Endothelial cell of umbilical vein (primary cell): ENCODE measurements around the gene TOX2. TPM values are rescaled to one million over a fixed set of nuclear protein-coding genes. Genes with fewer than 3 reads are reported as not detected.
A peak's percentile ranks its signal among the peaks of the same experiment; 100 is the strongest.

Experiments used
- BruUV-seq: library from RNA; stranded (reverse); fragments of 400-500 nt; replicated peaks from 2 replicates; lab custom pipeline; 2021; lab: Mats Ljungman, UMichigan
- CTCF ChIA-PET: fragments of 300-600, 350-600 bp; sonication (Branson Sonifier 250); formaldehyde crosslinking; loops from one replicate; lab custom pipeline; 2021; ENCODE audit warnings: antibody characterized with exemption, inconsistent platforms; lab: Charles Lee
- POLR2A ChIA-PET: fragments of 300-600, 350-600 bp; sonication (Branson Sonifier 250); formaldehyde crosslinking; loops from one replicate; lab custom pipeline; 2021; ENCODE audit warnings: antibody characterized with exemption, inconsistent platforms; lab: Charles Lee
- DNase-seq: peaks from one replicate; pipeline ENCODE4 v3.0.0-alpha.2; 2011; ENCODE audit warnings: low read depth, low spot score
- FAIRE-seq: peaks from 2 replicates; lab custom pipeline; 2011; peaks lifted over from hg19 to GRCh38; lab: Jason Lieb, UNC
- H2AFZ ChIP-seq: 2 replicates; pipeline ENCODE4 v1.6.0; 2012; ENCODE audit warnings: low read depth, low read length, control low read depth, inconsistent platforms
- H3K27ac ChIP-seq: 2 replicates; pipeline ENCODE4 v1.5.1; 2011; ENCODE audit warnings: low read depth, mild to moderate bottlenecking, control low read depth, low read length, moderate library complexity; ENCODE audit not compliant: insufficient read depth
- H3K27me3 ChIP-seq, 2 experiments: 2 replicates each; pipeline versions ENCODE4 v1.6.0 to v1.6.1; 2011; ENCODE audit warnings: low read length in 2 of 2, mixed read lengths in 1 of 2; ENCODE audit not compliant: control insufficient read depth in 2 of 2, insufficient read depth in 2 of 2
- H3K36me3 ChIP-seq, 2 experiments: 2 replicates in 1 of 2; 3 replicates in 1 of 2; pipeline ENCODE4 v1.5.1; 2011; ENCODE audit warnings: low read length in 2 of 2, mild to moderate bottlenecking in 1 of 2, moderate library complexity in 1 of 2; ENCODE audit not compliant: control insufficient read depth in 2 of 2, insufficient read depth in 2 of 2; ENCODE audit errors: extremely low read depth in 1 of 2
- H3K4me1 ChIP-seq: 3 replicates; pipeline ENCODE4 v1.5.1; 2011; ENCODE audit warnings: mild to moderate bottlenecking, low read length; ENCODE audit not compliant: control insufficient read depth, insufficient read depth; ENCODE audit errors: extremely low read depth
- H3K4me2 ChIP-seq: 2 replicates; pipeline ENCODE4 v1.6.1; 2011; ENCODE audit warnings: low read length, control low read depth, mixed read lengths; ENCODE audit not compliant: insufficient read depth
- H3K4me3 ChIP-seq, 3 experiments: fragments of 200-600 bp in 1 of 3; sonication (generic), shearing (Covaris generic) in 1 of 3; replicated peaks in 1 of 3; 2 replicates each; pipeline ENCODE4 v1.5.1; 2011 to 2016; ENCODE audit warnings: control low read depth in 3 of 3, low read length in 3 of 3, mild to moderate bottlenecking in 2 of 3, inconsistent platforms in 1 of 3, low read depth in 1 of 3, moderate library complexity in 1 of 3; ENCODE audit not compliant: insufficient read depth in 1 of 3
- H3K79me2 ChIP-seq: 2 replicates; pipeline ENCODE4 v1.6.0; 2012; ENCODE audit warnings: low read length, inconsistent platforms; ENCODE audit not compliant: control insufficient read depth, insufficient read depth
- H3K9ac ChIP-seq: replicated peaks from 2 replicates; pipeline ENCODE3; 2011; ENCODE audit warnings: low read length, control low read depth; ENCODE audit not compliant: insufficient read depth; ENCODE audit errors: extremely low read depth
- H3K9me1 ChIP-seq: replicated peaks from 3 replicates; pipeline ENCODE4 v1.6.0; 2011; ENCODE audit warnings: mild to moderate bottlenecking, low read length; ENCODE audit not compliant: control insufficient read depth, insufficient read depth; ENCODE audit errors: extremely low read depth
- H3K9me3 ChIP-seq: replicated peaks from 2 replicates; pipeline ENCODE4 v1.5.1; 2012; ENCODE audit warnings: low read length, inconsistent platforms; ENCODE audit not compliant: control insufficient read depth, insufficient read depth
- H4K20me1 ChIP-seq: replicated peaks from 2 replicates; pipeline ENCODE3; 2011; ENCODE audit warnings: mild to moderate bottlenecking, low read length; ENCODE audit not compliant: control insufficient read depth, insufficient read depth; ENCODE audit errors: extremely low read depth
- EZH2 ChIP-seq: IDR thresholded peaks from 2 replicates; pipeline ENCODE4 v1.6.1; 2012; ENCODE audit warnings: borderline replicate concordance, low read depth, mild to moderate bottlenecking, moderate library complexity, low read length, inconsistent platforms; ENCODE audit not compliant: severe bottlenecking
- FOS ChIP-seq: IDR thresholded peaks from 2 replicates; pipeline ENCODE4 v1.6.1; 2011; ENCODE audit warnings: mild to moderate bottlenecking, low read length, moderate library complexity, borderline replicate concordance; ENCODE audit not compliant: insufficient read depth
- GATA2 ChIP-seq: IDR thresholded peaks from 2 replicates; pipeline ENCODE4 v1.7.0; 2011; ENCODE audit warnings: low read depth, mild to moderate bottlenecking, moderate library complexity, mixed read lengths, low read length; ENCODE audit not compliant: insufficient read length, insufficient read depth
- JUN ChIP-seq: IDR thresholded peaks from 2 replicates; pipeline ENCODE4 v1.6.1; 2011; ENCODE audit warnings: borderline replicate concordance, low read depth; ENCODE audit not compliant: insufficient read length, insufficient read depth
- MYC ChIP-seq: IDR thresholded peaks from one replicate; pipeline ENCODE4 v1.6.1; 2011; ENCODE audit warnings: mild to moderate bottlenecking, low read depth, low read length
- POLR2A ChIP-seq: IDR thresholded peaks from 2 replicates; pipeline ENCODE4 v1.6.1; 2012; ENCODE audit warnings: low read depth, mild to moderate bottlenecking, control low read depth, low read length
- POLR2AphosphoS5 ChIP-seq: IDR thresholded peaks from 2 replicates; pipeline ENCODE4 v1.6.1; 2012; ENCODE audit warnings: low read depth, mild to moderate bottlenecking, control low read depth, low read length, moderate library complexity; ENCODE audit not compliant: insufficient read depth
- dilution Hi-C: fragments of 300-500 bp; cut with MboI; formaldehyde crosslinking; loops from one replicate; pipeline ENCODE4 v1.15.0; 2019; ENCODE audit warnings: low sequenced_read_pairs; ENCODE audit not compliant: extremely low pct_ligation_motif_present
- intact Hi-C: fragments of 100-400 bp; cut with micrococcal nuclease; formaldehyde crosslinking; loops from one replicate; pipeline ENCODE4 v1.10.0; 2022
- polyA plus RNA-seq, 4 experiments: library from polyadenylated mRNA; depleted of rRNA in 3 of 4; stranded (reverse) in 3 of 4; unstranded in 1 of 4; fragments of >200 nt; gene quantifications; 2 replicates each; pipeline versions ENCODE4 v1.2.1 to v1.2.3, GENCODE V29; 2011 to 2012; ENCODE audit warnings: missing spikeins in 1 of 4
- total RNA-seq: library from RNA; stranded (reverse); gene quantifications from 2 replicates; pipeline ENCODE4 v1.2.3, GENCODE V29; 2021
- TF ChIP-seq, protein P1 (sequence below): IDR thresholded peaks from 2 replicates; pipeline ENCODE4 v1.6.1; 2011; ENCODE audit not compliant: insufficient read depth, insufficient read length
- TF ChIP-seq, protein P2 (sequence below), 2 donors: IDR thresholded peaks; 1 replicate in 1 of 2; 2 replicates in 1 of 2; pipeline ENCODE4 v1.5.1; 2011; ENCODE audit warnings: low read length in 2 of 2, mild to moderate bottlenecking in 2 of 2, moderate library complexity in 2 of 2, control low read depth in 1 of 2, inconsistent platforms in 1 of 2, low read depth in 1 of 2; ENCODE audit not compliant: insufficient read depth in 1 of 2; ENCODE audit errors: extremely low read depth in 1 of 2

The TOX2 gene
- total and polyA plus RNA-seq, 2 donors (not counting 3 experiments of a cell fraction or from before 2014, with no cell fraction given): 7.0 to 18.6 TPM

DNA sequence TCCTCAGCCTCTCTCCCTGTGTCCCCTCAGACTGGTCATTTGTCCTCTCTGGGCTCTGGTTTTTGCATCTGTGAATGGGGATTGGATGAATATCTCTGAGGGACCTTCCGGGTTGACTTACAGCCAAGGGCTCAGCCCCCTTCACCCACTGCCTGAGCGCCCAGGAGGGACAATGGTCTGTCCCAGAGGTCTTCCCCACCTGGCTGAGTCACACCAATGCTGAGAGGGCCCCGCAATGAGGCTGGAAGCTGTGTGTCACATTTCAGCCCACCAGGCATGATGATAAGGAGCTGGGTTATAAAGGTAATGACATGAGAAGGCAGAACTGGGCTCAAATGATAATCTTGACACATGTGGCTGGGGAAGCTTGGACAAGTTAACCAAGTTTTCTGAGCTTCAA is 70.5 kb downstream of the TOX2 start:
- H3K79me2 ChIP-seq: no peaks in the 10 kb centered on the region
- FAIRE-seq (no peak), DNase-seq (no peak)
- BruUV-seq: no TSS peak
- H4K20me1 ChIP-seq: no peaks in the 10 kb centered on the region
- H3K27ac ChIP-seq: peak overlapping the region; percentile 67
- ChIA-PET POLR2A (no interaction called here), CTCF (interaction anchor here (1.3 to 2.8 kb wide), 4 partner anchors 9 to 43 kb away, joined by 4 to 11 read pairs (median 5); no protein-coding TSS in a partner anchor)
- H3K9me3 ChIP-seq: no peaks in the 10 kb centered on the region
- H3K4me1 ChIP-seq: peaks cover 23% of the 10 kb centered on the region
- no peak overlapping the region for H3K4me3 ChIP-seq
- no peaks in the 10 kb centered on the region for H3K36me3 ChIP-seq
- H2AFZ ChIP-seq: no peak overlapping the region
- no peak overlapping the region for H3K4me2 ChIP-seq
- no peaks in the 10 kb centered on the region for H3K9me1 ChIP-seq
- TF ChIP-seq FOS (no peak), MYC (no peak), POLR2AphosphoS5 (no peak), EZH2 (no peak), JUN (no peak), POLR2A (no peak), GATA2 (no peak)
- TF ChIP-seq, protein P1, sequence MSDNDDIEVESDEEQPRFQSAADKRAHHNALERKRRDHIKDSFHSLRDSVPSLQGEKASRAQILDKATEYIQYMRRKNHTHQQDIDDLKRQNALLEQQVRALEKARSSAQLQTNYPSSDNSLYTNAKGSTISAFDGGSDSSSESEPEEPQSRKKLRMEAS: no peak
- TF ChIP-seq, protein P2, sequence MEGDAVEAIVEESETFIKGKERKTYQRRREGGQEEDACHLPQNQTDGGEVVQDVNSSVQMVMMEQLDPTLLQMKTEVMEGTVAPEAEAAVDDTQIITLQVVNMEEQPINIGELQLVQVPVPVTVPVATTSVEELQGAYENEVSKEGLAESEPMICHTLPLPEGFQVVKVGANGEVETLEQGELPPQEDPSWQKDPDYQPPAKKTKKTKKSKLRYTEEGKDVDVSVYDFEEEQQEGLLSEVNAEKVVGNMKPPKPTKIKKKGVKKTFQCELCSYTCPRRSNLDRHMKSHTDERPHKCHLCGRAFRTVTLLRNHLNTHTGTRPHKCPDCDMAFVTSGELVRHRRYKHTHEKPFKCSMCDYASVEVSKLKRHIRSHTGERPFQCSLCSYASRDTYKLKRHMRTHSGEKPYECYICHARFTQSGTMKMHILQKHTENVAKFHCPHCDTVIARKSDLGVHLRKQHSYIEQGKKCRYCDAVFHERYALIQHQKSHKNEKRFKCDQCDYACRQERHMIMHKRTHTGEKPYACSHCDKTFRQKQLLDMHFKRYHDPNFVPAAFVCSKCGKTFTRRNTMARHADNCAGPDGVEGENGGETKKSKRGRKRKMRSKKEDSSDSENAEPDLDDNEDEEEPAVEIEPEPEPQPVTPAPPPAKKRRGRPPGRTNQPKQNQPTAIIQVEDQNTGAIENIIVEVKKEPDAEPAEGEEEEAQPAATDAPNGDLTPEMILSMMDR (IDR thresholded peaks at IDR 0.05; ENCODE audit: extremely low read depth in 1 of 2, insufficient read depth in 1 of 2, low read depth in 1 of 2, low read length in 2 of 2): no peak
- intact Hi-C loops (loop anchor here (2.0 kb wide), 2 partner anchors 34 to 70 kb away; partner anchors contain the start of gene TOX2), dilution Hi-C loops (no loop called here)
- H3K9ac ChIP-seq: no peak overlapping the region
- no peaks in the 10 kb centered on the region for H3K27me3 ChIP-seq
